Vagina (tissue), 2 donors: ENCODE measurements around the gene HFM1.

Source experiments
- POLR2AphosphoS5 ChIP-seq, 2 donors: sonication (generic); formaldehyde crosslinking; IDR thresholded peaks; one replicate each; pipeline ENCODE4 v1.9.0; 2017; ENCODE audit warnings: antibody characterized with exemption in 2 of 2, mild to moderate bottlenecking in 2 of 2, low read depth in 1 of 2; ENCODE audit not compliant: insufficient read depth in 1 of 2
- TF ChIP-seq, protein P1 (sequence below), 3 experiments: fragments of 450-650 bp in 2 of 3; fragments of 200-600 bp in 1 of 3; sonication (generic) in 1 of 3; IDR thresholded peaks; one replicate each; pipeline ENCODE4 v1.5.1; 2017 to 2019; ENCODE audit warnings: antibody characterized with exemption in 3 of 3, mild to moderate bottlenecking in 2 of 3, moderate library complexity in 2 of 3

DNA sequence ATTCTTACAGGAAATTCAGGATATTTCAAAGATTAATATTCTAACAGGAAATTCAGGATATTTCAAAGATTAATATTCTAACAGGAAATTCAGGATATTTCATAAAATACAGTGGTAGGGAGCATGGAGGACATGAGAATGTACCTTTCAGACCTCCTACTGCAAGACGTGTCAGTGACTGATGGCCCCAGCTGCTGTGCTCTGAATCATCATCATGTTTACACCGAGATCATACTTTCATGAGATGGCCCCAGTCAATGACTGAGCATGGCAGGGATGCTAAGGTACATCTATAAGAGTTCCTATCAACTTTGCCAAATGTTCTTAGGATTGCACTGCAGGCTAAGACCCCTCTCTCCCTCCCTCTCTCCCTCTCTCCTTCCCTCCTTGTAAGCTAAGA, 69.0 kb downstream of the HFM1 start:
- TF ChIP-seq, protein P1, sequence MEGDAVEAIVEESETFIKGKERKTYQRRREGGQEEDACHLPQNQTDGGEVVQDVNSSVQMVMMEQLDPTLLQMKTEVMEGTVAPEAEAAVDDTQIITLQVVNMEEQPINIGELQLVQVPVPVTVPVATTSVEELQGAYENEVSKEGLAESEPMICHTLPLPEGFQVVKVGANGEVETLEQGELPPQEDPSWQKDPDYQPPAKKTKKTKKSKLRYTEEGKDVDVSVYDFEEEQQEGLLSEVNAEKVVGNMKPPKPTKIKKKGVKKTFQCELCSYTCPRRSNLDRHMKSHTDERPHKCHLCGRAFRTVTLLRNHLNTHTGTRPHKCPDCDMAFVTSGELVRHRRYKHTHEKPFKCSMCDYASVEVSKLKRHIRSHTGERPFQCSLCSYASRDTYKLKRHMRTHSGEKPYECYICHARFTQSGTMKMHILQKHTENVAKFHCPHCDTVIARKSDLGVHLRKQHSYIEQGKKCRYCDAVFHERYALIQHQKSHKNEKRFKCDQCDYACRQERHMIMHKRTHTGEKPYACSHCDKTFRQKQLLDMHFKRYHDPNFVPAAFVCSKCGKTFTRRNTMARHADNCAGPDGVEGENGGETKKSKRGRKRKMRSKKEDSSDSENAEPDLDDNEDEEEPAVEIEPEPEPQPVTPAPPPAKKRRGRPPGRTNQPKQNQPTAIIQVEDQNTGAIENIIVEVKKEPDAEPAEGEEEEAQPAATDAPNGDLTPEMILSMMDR (IDR thresholded peaks at IDR 0.05) = no peak
- TF ChIP-seq POLR2AphosphoS5 (IDR thresholded peaks at IDR 0.05; ENCODE audit: insufficient read depth in 1 of 2, low read depth in 1 of 2) = no peak
